ENCODE results near the gene RPTOR. TPM values are rescaled to one million over a fixed set of nuclear protein-coding genes. Genes with fewer than 3 reads are reported as not detected.

Gene RPTOR
- total RNA-seq, 1 experiment from 2014 or later: 25.1 TPM

DNA sequence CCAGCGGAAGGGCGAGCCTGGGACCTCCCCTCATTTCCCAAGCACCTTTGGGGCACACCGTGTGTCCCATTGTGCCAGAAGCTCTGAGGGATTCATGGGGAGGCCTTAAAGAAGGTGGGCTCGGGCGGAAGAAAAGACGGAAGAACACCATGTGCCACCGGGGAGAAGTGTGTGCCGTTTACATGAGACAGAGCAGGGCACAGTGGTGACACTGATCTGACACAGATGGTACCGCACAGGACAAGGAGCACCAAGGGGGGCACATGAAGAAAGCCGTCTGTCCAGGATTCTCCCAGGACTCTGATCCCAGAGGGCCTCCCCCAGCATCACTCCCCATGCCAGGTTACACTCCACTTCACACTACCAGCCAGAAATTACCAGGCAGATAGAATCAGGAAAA is 318.3 kb downstream of the RPTOR start:
- H2BK12ac ChIP-seq (ENCODE audit: insufficient read length, low read depth, low read length): no peak overlapping the region
- no peak overlapping the region for H2AFZ ChIP-seq (ENCODE audit: low read length)
- H3K79me2 ChIP-seq (ENCODE audit: insufficient read depth, low read length): no peaks in the 10 kb centered on the region
- no peak for DNase-seq
- H3K23ac ChIP-seq (ENCODE audit: insufficient read length, low read depth, low read length): no peak overlapping the region
- H4K91ac ChIP-seq (ENCODE audit: insufficient read length, low read depth, low read length): no peak overlapping the region
- no peak overlapping the region for H4K8ac ChIP-seq (replicated peaks; ENCODE audit: insufficient read length, low read depth, low read length)
- H4K20me1 ChIP-seq (ENCODE audit: control insufficient read depth, insufficient read depth, insufficient read length): no peaks in the 10 kb centered on the region
- H3K27me3 Mint-ChIP-seq (ENCODE audit: low read depth): no peaks in the 10 kb centered on the region; the same call in 1 of the 2 replicates
- no peak overlapping the region for H3K4me2 ChIP-seq (ENCODE audit: insufficient read depth, insufficient read length, low read length)
- H3K18ac ChIP-seq (ENCODE audit: insufficient read length, low read depth, low read length): no peak overlapping the region
- no peak overlapping the region for H3T11ph ChIP-seq (ENCODE audit: low read length)
- peaks cover 0 to 9% of the 10 kb centered on the region in 2 experiments; a peak in 2 of 5 replicates for H3K9me3 Mint-ChIP-seq
- H3K27me3 ChIP-seq (ENCODE audit: insufficient read depth, low read length): no peaks in the 10 kb centered on the region
- H3K27ac Mint-ChIP-seq: peak overlapping the region in 1 of 3 experiments; percentile 53; a peak in 1 of 7 replicates
- H2BK15ac ChIP-seq (ENCODE audit: low read depth, low read length): no peak overlapping the region
- peaks cover 10 to 31% (median 13%) of the 10 kb centered on the region in 3 experiments for H3K36me3 Mint-ChIP-seq (ENCODE audit: insufficient read depth in 1 of 3, low read depth in 3 of 3)
- no peak overlapping the region for H3K27ac ChIP-seq (ENCODE audit: insufficient read length, low read depth, low read length)
- no peak overlapping the region for H2BK120ac ChIP-seq (ENCODE audit: low read depth, low read length, poor library complexity, severe bottlenecking)
- H3K4ac ChIP-seq (ENCODE audit: low read depth, low read length): no peak overlapping the region
- H4K5ac ChIP-seq (ENCODE audit: insufficient read length, low read depth, low read length): no peak overlapping the region
- no peak overlapping the region for H2AK5ac ChIP-seq (ENCODE audit: insufficient read length, low read length)
- TF ChIP-seq, protein P1, sequence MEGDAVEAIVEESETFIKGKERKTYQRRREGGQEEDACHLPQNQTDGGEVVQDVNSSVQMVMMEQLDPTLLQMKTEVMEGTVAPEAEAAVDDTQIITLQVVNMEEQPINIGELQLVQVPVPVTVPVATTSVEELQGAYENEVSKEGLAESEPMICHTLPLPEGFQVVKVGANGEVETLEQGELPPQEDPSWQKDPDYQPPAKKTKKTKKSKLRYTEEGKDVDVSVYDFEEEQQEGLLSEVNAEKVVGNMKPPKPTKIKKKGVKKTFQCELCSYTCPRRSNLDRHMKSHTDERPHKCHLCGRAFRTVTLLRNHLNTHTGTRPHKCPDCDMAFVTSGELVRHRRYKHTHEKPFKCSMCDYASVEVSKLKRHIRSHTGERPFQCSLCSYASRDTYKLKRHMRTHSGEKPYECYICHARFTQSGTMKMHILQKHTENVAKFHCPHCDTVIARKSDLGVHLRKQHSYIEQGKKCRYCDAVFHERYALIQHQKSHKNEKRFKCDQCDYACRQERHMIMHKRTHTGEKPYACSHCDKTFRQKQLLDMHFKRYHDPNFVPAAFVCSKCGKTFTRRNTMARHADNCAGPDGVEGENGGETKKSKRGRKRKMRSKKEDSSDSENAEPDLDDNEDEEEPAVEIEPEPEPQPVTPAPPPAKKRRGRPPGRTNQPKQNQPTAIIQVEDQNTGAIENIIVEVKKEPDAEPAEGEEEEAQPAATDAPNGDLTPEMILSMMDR (conservative IDR thresholded peaks at IDR 0.05): no peak
- no peak overlapping the region for H2BK20ac ChIP-seq (ENCODE audit: low read depth, low read length, poor library complexity, severe bottlenecking)
- no peak overlapping the region for H3K9ac ChIP-seq (ENCODE audit: extremely low read depth, insufficient read length, low read length)
- H3K14ac ChIP-seq (ENCODE audit: insufficient read depth, low read length): no peak overlapping the region
- no peak overlapping the region for H3K56ac ChIP-seq (ENCODE audit: insufficient read length, low read depth, low read length)
- WGBS (ENCODE audit: extremely low coverage, insufficient read length, low lambda C conversion rate): no CpG with 5 or more reads among the region's 10 CpGs
- no peaks in the 10 kb centered on the region for H3K23me2 ChIP-seq (ENCODE audit: insufficient read length, low read depth, low read length, poor library complexity, severe bottlenecking)
- H3K4me1 Mint-ChIP-seq: peaks cover 44 to 49% of the 10 kb centered on the region in 2 experiments
- H3K9me3 ChIP-seq (ENCODE audit: control insufficient read depth, low read depth, low read length): no peaks in the 10 kb centered on the region
- no peak overlapping the region for H3K4me3 Mint-ChIP-seq
- H2BK5ac ChIP-seq (ENCODE audit: insufficient read length, low read length): no peak overlapping the region
- peaks cover 5% of the 10 kb centered on the region; the same call in 1 of the 2 replicates for H3K4me1 ChIP-seq (ENCODE audit: insufficient read depth, low read length)
- H3K79me1 ChIP-seq (ENCODE audit: insufficient read depth, low read depth, low read length, poor library complexity, severe bottlenecking): no peaks in the 10 kb centered on the region

All from H9 (cell line).